Measurements from ENCODE around the gene SPAG17.

SPAG17 gene

GRCh38 chr1:118118873-118119463, 66.1 kb downstream of the SPAG17 start:
- no peak for DNase-seq (ENCODE audit: low read depth in 2 of 2)

- DNase-seq (ENCODE audit: low read depth in 2 of 2): no peak
Measured at GRCh38 chr1:118118469-118118868, 66.6 kb downstream of the SPAG17 start.

- no peak for DNase-seq (ENCODE audit: low read depth in 2 of 2)
Measured at GRCh38 chr1:118117521-118117920, 67.5 kb downstream of the SPAG17 start.

- no peak for DNase-seq (ENCODE audit: low read depth in 2 of 2)
Measured at GRCh38 chr1:118116909-118117308, 68.1 kb downstream of the SPAG17 start.

GRCh38 chr1:118116401-118116800, 68.6 kb downstream of the SPAG17 start:
- DNase-seq (ENCODE audit: low read depth in 2 of 2): no peak

GRCh38 chr1:118115567-118116295, 69.3 kb downstream of the SPAG17 start:
- peak in 1 of 2 experiments; percentile 22 for DNase-seq (ENCODE audit: low read depth in 2 of 2)

GRCh38 chr1:118113261-118113660, 71.8 kb downstream of the SPAG17 start:
- DNase-seq (ENCODE audit: low read depth in 2 of 2): peak in 1 of 2 experiments; percentile 57

- no peak for DNase-seq (ENCODE audit: low read depth in 2 of 2)
Measured at GRCh38 chr1:118110580-118110979, 74.4 kb downstream of the SPAG17 start.

GRCh38 chr1:118104951-118105350, 80.1 kb downstream of the SPAG17 start:
- DNase-seq (ENCODE audit: low read depth in 2 of 2): no peak

GRCh38 chr1:118102445-118102844, 82.6 kb downstream of the SPAG17 start:
- DNase-seq (ENCODE audit: low read depth in 2 of 2): no peak

GRCh38 chr1:118101999-118102398, 83.0 kb downstream of the SPAG17 start:
- no peak for DNase-seq (ENCODE audit: low read depth in 2 of 2)

GRCh38 chr1:118101515-118101844, 83.5 kb downstream of the SPAG17 start:
- peak; percentile 68 to 71 for DNase-seq (ENCODE audit: low read depth in 2 of 2)

- DNase-seq (ENCODE audit: low read depth in 2 of 2): peak in 1 of 2 experiments; percentile 55
Measured at GRCh38 chr1:118100686-118101514, 84.1 kb downstream of the SPAG17 start.

GRCh38 chr1:118099686-118100085, 85.3 kb downstream of the SPAG17 start:
- no peak for DNase-seq (ENCODE audit: low read depth in 2 of 2)

- peak; percentile 67 to 70 for DNase-seq (ENCODE audit: low read depth in 2 of 2)
Measured at GRCh38 chr1:118097622-118098348, 87.2 kb downstream of the SPAG17 start.

- no peak for DNase-seq (ENCODE audit: low read depth in 2 of 2)
Measured at GRCh38 chr1:118093017-118093416, 92.0 kb downstream of the SPAG17 start.

- no peak for DNase-seq (ENCODE audit: low read depth in 2 of 2)
Measured at GRCh38 chr1:118090130-118090529, 94.9 kb downstream of the SPAG17 start.

GRCh38 chr1:118085365-118085764, 99.7 kb downstream of the SPAG17 start:
- DNase-seq (ENCODE audit: low read depth in 2 of 2): no peak

- DNase-seq (ENCODE audit: low read depth in 2 of 2): no peak
Measured at GRCh38 chr1:118084400-118084799, 100.6 kb downstream of the SPAG17 start.

- DNase-seq (ENCODE audit: low read depth in 2 of 2): no peak
Measured at GRCh38 chr1:118082984-118083383, 102.0 kb downstream of the SPAG17 start.

GRCh38 chr1:118081387-118081786, 103.6 kb downstream of the SPAG17 start:
- no peak for DNase-seq (ENCODE audit: low read depth in 2 of 2)
